IPS-18c (cell line): ENCODE data around the gene FBXO44.

Experiments used
- H3K4me3 ChIP-seq: 2 replicates; pipeline ENCODE4 v1.7.0; 2013; ENCODE audit warnings: low read depth, mild to moderate bottlenecking, low read length, moderate library complexity; ENCODE audit not compliant: insufficient read depth
- H3K9me3 ChIP-seq: one replicate; pipeline ENCODE4 v1.6.1; 2013; ENCODE audit warnings: mild to moderate bottlenecking, low read length, moderate library complexity; ENCODE audit not compliant: control insufficient read depth, insufficient read depth

FBXO44 gene

GRCh38 chr1:11650331-11650991 lies 4.2 kb upstream of the FBXO44 start:
- peak overlapping the region; percentile 28 for H3K4me3 ChIP-seq
- H3K9me3 ChIP-seq = no peaks in the 10 kb centered on the region

GRCh38 chr1:11651017-11651416 lies 3.7 kb upstream of the FBXO44 start:
- H3K4me3 ChIP-seq = no peak overlapping the region

GRCh38 chr1:11652203-11652780 lies 2.4 kb upstream of the FBXO44 start:
- Histone ChIP-seq H3K9me3 (no peaks in the 10 kb centered on the region), H3K4me3 (no peak overlapping the region)

More at GRCh38 chr1:11651017-11651416, 3.7 kb upstream of the FBXO44 start:
- no peaks in the 10 kb centered on the region for H3K9me3 ChIP-seq

GRCh38 chr1:11653101-11653860 lies 1.4 kb upstream of the FBXO44 start:
- Histone ChIP-seq H3K4me3 (peak overlapping the region; percentile 69), H3K9me3 (no peaks in the 10 kb centered on the region)

GRCh38 chr1:11653861-11654136 lies 878 bp upstream of the FBXO44 start:
- H3K9me3 ChIP-seq = no peaks in the 10 kb centered on the region
- peak overlapping the region; percentile 69 for H3K4me3 ChIP-seq

- Histone ChIP-seq H3K9me3 (no peaks in the 10 kb centered on the region), H3K4me3 (peak overlapping the region; percentile 56)
Observed at GRCh38 chr1:11654939-11655808, 497 bp downstream of the FBXO44 start.

GRCh38 chr1:11657654-11658053 lies 3.0 kb downstream of the FBXO44 start:
- Histone ChIP-seq H3K9me3 (no peaks in the 10 kb centered on the region), H3K4me3 (no peak overlapping the region)

- no peak overlapping the region for H3K4me3 ChIP-seq
- H3K9me3 ChIP-seq = no peaks in the 10 kb centered on the region
Observed at GRCh38 chr1:11658542-11658941, 3.9 kb downstream of the FBXO44 start.

- Histone ChIP-seq H3K9me3 (no peaks in the 10 kb centered on the region), H3K4me3 (no peak overlapping the region)
Observed at GRCh38 chr1:11659748-11660147, 5.1 kb downstream of the FBXO44 start.

- no peak overlapping the region for H3K4me3 ChIP-seq
- H3K9me3 ChIP-seq = no peaks in the 10 kb centered on the region
Observed at GRCh38 chr1:11661103-11661502, 6.4 kb downstream of the FBXO44 start.

- Histone ChIP-seq H3K4me3 (peak overlapping the region; percentile 44), H3K9me3 (no peaks in the 10 kb centered on the region)
Observed at GRCh38 chr1:11664336-11665065, 9.8 kb downstream of the FBXO44 start.

GRCh38 chr1:11668516-11668915 lies 13.8 kb downstream of the FBXO44 start:
- no peaks in the 10 kb centered on the region for H3K9me3 ChIP-seq
- no peak overlapping the region for H3K4me3 ChIP-seq

GRCh38 chr1:11670747-11671146 lies 16.1 kb downstream of the FBXO44 start:
- Histone ChIP-seq H3K9me3 (no peaks in the 10 kb centered on the region), H3K4me3 (no peak overlapping the region)

- Histone ChIP-seq H3K9me3 (peaks cover 2% of the 10 kb centered on the region), H3K4me3 (no peak overlapping the region)
Observed at GRCh38 chr1:11671205-11671543, 16.5 kb downstream of the FBXO44 start.

GRCh38 chr1:11671544-11672286 lies 17.0 kb downstream of the FBXO44 start:
- H3K9me3 ChIP-seq = peaks cover 2% of the 10 kb centered on the region
- no peak overlapping the region for H3K4me3 ChIP-seq

GRCh38 chr1:11673089-11673769 lies 18.6 kb downstream of the FBXO44 start:
- H3K9me3 ChIP-seq = peaks cover 2% of the 10 kb centered on the region
- no peak overlapping the region for H3K4me3 ChIP-seq
